ENCODE data around the gene NDUFA9. TPM values are rescaled to one million over a fixed set of nuclear protein-coding genes. Genes with fewer than 3 reads are reported as not detected.

NDUFA9 gene
- polyA plus RNA-seq (ENCODE audit: insufficient read depth in 1 of 5, insufficient read length in 5 of 5, low replicate concordance in 1 of 5), result 100 to 1,000 TPM in 2 of 5 donors, 10 to 100 TPM in 3; 80.4 to 106 (median 97.3) TPM
- long read RNA-seq, donor 1, full-length matches to known transcripts, result 39 of 59 reads
- long read RNA-seq, donor 1, partial matches to known transcripts, result 20 of 59 reads
- long read RNA-seq, donor 1, other reads (novel, unspliced or antisense), result 0 of 59 reads
- long read RNA-seq, donor 2, full-length matches to known transcripts, result 33 of 40 reads
- long read RNA-seq, donor 2, partial matches to known transcripts, result 7 of 40 reads
- long read RNA-seq, donor 2, other reads (novel, unspliced or antisense), result 0 of 40 reads
- long read RNA-seq, donor 3, full-length matches to known transcripts, result 27 of 27 reads
- long read RNA-seq, donor 3, partial matches to known transcripts, result 0 of 27 reads
- long read RNA-seq, donor 3, other reads (novel, unspliced or antisense), result 0 of 27 reads
- long read RNA-seq, donor 4, full-length matches to known transcripts, result 14 of 14 reads
- long read RNA-seq, donor 4, partial matches to known transcripts, result 0 of 14 reads
- long read RNA-seq, donor 4, other reads (novel, unspliced or antisense), result 0 of 14 reads
- long read RNA-seq, donor 5, full-length matches to known transcripts, result 41 of 50 reads
- long read RNA-seq, donor 5, partial matches to known transcripts, result 9 of 50 reads
- long read RNA-seq, donor 5, other reads (novel, unspliced or antisense), result 0 of 50 reads
- long read RNA-seq, donor 6, full-length matches to known transcripts, result 28 of 33 reads
- long read RNA-seq, donor 6, partial matches to known transcripts, result 5 of 33 reads
- long read RNA-seq, donor 6, other reads (novel, unspliced or antisense), result 0 of 33 reads
- long read RNA-seq, donor 7, full-length matches to known transcripts, result 33 of 33 reads
- long read RNA-seq, donor 7, partial matches to known transcripts, result 0 of 33 reads
- long read RNA-seq, donor 7, other reads (novel, unspliced or antisense), result 0 of 33 reads
- long read RNA-seq, donor 8, full-length matches to known transcripts, result 12 of 12 reads
- long read RNA-seq, donor 8, partial matches to known transcripts, result 0 of 12 reads
- long read RNA-seq, donor 8, other reads (novel, unspliced or antisense), result 0 of 12 reads

DNA sequence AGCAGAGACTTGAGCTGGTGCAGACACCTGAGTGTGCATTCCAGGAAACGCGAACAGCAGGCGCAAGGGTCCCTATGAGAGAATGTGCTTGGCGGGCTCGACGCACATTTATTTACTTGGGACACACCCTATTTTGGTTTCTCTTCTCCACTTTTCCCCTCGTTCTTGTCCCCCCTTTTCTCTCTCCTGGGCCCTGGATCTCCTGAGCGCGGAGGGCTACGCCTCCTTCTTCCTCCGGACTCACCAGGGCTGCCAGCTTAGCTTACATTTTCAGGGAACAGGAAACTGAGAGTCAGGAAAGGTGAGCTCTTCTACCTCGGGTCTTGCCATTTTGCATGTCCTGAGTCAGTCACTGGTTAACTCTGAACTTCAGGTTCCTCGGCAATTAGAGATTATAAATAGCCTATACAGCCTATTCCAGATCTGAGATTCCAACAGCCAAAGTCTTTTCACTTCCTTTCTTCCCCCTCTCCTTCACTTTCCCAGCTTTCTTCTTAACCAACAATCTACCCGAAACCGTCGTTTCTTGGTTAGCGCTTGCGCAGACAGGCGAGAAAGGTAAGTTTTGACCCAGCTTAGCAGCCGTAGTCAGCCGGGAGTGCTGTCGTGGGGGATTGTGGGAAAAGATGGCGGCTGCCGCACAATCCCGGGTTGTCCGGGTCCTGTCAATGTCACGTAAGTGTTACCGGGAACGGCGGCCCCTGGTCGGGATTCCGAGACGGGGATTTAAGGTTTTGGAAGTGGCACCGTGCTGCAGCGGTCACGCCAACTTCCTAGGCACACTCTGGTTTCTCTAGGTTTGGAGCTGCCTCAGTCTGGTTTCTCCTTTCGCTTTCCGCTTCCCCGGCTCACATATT is at the start of gene NDUFA9, which contains the start of gene AKAP3:
Gene NDUFA9 (plus strand): TSS at position 614 of the 857 bp plus-strand sequence. CDS start 13 bp downstream, at position 627.
Gene AKAP3 (minus strand): TSS at position 551 of the 857 bp plus-strand sequence. CDS start 10,855 bp downstream, outside the sequence.
- DNase-seq, result peak; percentile 80 to 84

DNA sequence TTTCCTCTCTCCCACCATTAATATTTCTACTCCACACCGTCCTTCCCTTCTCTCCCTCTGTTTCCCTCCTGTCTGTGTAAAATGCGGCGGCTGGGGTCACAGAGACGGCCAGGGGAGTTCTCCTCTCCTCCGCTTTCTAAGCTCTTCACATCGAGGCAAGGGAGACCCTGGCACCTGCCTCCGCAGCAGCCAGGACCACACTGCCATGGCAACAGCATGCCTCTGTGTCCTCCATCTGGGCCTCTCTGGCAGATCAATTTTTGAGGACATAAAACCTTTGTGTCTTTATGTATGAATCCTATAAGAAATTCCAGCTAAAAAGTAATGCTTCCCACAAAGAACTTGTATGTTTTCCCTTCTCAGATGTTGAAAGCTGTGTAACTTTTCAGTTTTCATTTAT is 45.5 kb upstream of the NDUFA9 start:
- no peak for DNase-seq

DNA sequence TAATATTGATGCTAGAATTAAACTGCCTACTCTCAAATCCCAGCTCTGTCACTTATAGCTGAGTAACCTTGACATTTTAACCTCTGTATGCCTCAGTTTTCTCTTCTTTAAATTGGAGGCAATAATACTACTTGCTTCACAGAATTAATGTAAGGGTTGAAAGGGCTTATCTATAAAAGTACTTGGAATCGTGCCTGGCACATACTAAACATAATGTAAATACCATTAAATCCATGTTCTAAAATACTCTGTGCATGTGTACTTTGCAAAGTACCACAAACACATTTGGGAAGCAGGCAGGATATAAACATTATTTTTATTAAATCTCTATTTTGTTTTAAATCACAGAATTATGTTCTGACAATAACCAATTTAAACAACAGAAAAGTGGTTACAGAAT is 45.0 kb upstream of the NDUFA9 start:
- no peak for DNase-seq

DNA sequence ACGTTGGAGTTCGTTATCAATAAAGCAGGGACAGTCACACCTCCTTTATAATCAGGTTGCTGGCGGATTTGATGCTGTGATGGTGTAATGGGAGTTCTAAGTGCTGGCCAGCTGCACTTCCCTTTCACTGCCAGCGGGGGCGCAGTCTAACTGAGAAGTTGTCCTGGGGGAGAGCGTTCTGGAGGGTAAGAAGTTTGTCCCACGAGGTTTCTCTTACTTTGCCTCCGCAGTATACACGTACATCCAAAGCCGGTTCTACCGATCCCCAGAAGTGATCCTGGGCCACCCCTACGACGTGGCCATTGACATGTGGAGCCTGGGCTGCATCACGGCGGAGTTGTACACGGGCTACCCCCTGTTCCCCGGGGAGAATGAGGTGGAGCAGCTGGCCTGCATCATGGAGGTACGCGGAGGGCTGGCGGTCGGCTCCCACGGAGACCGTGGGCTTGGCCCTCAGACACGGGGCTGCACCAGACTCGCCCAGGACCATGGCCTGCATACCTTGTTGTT is 44.2 kb upstream of the NDUFA9 start:
- DNase-seq, result peak; percentile 79

DNA sequence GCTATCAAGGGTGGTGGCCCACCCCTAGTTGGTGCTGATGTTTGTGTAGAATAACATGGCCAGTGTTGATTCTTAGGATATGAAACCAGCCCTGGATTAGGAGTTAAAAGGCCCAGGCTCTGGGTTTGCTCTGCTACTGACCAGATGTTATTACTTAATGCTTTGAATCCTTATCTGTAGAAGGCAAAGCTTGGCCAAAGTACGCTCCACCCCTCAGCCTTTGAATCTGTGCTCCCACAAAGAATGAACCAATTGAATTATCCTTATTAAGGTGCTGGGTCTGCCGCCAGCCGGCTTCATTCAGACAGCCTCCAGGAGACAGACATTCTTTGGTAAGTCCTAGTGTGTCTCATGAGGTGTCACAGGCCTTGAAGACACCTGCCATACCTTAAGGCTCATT is 41.9 kb upstream of the NDUFA9 start:
- no peak for DNase-seq

DNA sequence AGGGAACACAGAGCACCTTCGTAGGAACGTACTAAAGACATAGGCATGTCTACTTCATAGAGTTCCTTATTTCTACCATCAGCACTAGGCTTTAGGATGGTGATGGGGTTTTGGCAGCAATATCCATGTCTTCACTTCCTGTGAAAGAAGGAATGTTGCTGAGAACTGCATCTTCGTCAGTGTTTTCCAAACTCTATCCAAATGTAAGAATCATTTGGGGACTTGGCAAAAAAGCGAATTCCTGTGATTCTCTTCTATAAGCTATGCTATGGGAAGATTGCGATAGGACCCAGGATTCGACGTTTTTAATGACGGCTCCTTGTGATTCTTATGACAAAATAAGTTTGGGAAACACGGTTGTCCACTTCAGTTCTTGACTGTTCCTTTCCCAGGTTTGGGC is 39.8 kb upstream of the NDUFA9 start:
- peak; percentile 4 to 6 for DNase-seq

DNA sequence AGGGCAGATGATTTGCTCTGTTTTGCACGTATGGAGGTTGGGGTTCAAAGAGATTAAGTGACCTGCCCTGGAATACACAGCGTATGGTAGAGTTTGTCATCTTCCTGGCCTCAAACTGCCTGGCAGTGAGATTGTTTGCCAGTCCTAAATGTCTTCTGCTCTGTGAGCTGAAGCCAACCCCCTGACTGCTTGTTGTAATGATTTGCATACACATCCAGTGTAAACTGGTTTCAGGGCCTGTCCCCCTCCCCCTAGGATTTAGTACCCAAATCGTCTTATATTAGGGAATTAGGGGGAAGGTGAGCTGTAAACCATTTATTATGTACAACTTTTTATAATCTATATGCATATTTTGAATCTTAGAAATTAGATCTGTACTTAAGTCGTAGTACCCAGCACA is 38.4 kb upstream of the NDUFA9 start:
- no peak for DNase-seq

DNA sequence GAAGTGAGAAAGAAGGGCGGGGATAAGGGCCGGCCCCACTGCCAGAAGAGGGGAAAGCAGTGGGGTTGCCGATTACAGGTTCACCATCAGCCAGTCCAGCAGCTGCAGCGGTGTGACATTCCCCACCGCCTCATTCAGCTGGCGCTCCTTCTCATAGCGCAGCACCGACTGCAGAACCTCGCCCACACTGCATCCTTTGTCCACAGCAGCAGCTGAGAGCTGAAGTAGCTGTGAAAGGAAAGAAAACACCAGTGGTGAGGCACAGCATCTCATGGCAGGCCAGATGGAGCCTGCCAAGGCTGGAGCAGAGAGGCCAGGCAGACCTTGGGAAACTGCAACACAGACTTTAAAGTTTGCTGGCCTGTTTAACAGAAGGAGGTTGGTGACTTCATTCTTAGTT is 33.2 kb upstream of the NDUFA9 start:
- peak in 1 of 2 donors; percentile 11 for DNase-seq

DNA sequence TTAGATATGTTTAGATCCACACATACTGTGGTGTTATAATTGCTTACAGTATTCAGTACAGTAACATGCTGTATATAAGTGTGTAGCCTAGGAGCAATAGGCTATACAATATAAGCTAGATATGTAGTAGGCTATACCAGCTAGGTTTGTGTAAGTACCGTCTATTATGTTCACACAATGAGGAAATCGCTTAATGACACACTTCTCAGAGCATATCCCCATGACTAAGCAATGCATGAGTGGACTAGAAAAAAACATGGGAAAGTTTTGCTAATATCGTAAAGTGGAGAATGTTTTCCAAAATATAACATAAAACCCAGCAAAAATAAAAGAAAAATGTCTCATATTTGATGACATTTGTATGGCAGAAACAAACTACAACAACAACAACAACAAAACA is 27.4 kb upstream of the NDUFA9 start:
- no peak for DNase-seq

DNA sequence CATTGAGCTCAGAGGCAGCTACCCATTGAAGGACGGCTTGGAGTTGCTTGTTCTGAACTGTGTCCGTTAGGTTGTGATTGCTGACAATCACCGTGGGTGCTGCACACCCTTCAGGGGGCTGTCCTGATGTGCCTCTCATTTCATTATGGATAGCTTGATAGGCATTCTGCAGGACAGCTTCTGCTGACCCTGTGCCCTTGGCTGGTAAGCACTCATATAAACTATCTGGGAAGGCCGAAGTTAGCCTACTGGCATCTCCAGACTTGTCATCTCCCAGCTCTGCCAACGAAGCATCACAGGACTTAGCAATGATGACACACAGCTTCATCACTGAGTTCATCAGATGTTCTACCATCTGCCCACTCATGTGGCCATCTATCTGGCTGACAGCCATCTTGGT is 22.4 kb upstream of the NDUFA9 start:
- no peak for DNase-seq

DNA sequence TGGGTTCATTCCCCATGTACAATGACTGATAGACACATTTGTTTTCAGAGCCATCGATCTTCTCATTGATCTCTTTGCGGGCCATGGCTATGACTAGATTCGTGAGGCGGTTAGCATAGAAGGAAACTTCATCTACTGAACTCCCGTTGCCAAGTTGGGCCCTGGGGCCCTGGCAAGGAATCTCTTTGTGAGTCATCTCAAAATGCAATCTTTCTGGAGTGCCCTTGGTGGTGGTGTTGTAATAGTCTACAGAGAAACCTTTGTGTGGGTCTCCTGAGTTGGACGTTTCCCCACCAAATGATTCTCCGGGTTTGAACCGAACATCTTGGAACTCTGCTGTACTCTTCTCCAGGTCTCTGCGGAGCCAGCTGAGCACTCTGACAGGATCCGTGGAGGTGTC is 20.5 kb upstream of the NDUFA9 start:
- no peak for DNase-seq

DNA sequence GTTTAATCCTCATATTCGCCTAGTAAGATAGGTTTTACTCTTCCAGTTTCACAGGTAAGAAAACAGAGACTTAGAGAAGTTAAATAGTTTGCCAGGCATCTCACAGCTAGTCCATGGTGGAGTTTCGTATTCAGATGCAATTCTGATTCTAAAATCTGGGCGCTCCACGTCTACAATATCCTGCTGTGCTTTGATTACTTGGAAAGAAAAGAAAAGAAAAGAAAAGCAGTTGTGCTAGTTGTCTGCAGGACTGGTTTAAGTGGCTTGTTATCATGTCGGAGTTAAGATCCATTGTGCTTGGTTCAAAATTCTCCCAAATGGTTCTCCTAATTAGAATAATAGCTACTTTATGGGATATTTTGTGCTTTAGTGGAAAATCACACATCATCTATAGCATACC is 18.7 kb upstream of the NDUFA9 start:
- no peak for DNase-seq

DNA sequence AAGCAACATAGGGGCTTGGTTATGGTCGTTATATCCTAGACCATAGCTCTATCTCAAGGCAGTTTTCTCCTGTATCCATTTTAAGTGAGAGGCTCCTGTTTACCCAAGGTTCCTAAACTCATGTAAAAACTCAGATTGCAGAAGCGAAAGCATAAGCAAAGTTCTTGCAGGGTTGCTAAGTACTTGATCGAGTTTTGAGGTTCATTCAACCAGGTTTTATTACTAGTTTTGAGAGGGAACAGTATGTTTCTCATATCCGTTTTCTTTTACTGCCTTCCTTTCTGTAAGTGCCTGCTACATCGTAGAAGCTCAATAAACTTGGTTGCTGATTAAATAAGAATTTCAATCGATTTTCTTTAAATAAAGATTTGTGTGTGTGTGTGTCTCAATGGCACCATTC is 5.2 kb upstream of the NDUFA9 start:
- no peak for DNase-seq

DNA sequence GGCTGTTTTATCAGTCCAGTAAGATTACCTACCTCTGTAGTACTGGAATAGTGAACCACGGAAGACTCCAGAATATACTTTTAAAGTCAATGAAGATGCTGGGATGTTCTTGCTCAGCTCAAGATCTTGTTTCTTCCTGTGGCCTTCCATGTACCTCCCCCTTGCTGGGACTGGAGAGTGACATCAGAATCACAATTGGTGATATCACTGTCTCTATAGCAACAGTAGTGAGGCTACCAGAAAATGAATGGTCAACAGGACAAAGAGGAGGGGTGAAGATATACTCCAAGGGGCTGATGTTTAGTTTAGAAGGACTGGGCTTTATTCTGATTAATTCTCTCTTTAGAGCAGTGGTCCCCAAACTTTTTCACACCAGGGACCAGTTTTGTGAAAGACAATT is 3.9 kb upstream of the NDUFA9 start:
- DNase-seq, result no peak

DNA sequence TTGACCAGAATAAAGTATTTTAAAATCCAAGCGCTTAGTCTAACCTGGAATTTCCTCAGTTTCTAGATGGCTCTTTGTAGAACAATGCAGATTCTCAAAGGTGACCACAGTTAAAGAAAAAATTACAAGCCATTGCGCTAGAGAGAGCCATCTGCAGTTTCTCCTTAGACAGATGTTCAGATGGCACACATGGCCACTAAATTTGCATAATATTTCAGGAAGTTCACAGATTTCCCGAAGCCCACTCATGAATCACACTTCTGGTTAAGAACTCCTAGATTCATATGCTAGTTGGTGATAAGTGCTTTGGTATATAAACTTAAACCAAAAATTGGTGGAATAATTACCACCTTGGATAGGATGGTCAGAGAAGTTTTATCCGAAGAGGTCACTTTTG is 812 bp upstream of the NDUFA9 start:
- no peak for DNase-seq

DNA sequence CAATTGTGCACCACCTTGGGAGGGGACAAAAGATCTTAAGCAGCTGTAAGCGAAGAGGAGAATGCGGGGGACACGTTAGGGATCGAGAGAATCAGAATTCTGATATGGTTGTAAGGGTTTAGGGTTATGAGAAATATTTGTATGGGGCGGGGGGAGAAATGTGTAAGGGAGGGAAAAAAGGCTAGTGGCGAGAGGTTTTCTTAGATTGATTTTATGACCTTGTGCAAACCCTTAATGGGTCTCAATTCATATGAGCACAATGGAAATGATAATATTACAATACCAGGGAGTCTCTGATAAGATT is 396 bp downstream of the NDUFA9 start:
- no peak for DNase-seq

DNA sequence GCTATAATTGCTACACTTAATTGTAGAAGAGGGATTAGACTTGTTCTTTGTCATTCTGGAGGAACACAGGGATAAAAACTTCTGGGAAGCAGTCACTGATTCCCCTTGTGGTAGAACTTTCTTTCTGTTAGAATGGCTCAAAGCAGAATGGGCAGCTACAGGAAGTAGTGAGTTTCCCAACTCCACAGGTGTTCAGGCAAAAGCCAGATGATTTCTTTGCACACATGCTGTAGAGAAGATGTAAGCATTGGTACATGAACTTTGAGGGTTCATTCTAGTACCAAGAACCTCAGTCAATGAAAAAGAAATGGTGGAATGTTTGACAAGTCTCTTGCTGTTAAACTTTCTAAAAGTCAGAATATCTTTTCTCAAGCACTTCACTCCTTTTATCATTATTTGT is 4.3 kb downstream of the NDUFA9 start:
- no peak for DNase-seq

DNA sequence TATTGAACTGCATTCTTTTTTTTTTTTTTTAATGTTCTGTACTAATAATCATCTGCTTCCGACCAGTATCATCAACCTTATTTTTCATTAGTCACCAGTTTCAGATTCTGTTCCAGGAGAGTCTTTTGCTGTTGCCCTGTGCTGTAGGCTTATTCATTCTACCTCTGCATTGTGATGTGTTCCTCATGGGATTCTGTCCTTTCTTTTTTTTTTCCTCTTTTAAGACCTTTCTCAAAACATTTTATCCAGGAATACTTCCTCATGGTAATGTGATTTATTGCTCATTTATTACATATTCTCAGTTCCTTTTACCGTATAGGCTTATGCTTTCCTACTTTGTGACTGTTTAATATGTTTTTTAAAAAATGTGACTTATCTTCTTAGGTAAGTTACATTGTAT is 4.8 kb downstream of the NDUFA9 start:
- DNase-seq, result no peak

DNA sequence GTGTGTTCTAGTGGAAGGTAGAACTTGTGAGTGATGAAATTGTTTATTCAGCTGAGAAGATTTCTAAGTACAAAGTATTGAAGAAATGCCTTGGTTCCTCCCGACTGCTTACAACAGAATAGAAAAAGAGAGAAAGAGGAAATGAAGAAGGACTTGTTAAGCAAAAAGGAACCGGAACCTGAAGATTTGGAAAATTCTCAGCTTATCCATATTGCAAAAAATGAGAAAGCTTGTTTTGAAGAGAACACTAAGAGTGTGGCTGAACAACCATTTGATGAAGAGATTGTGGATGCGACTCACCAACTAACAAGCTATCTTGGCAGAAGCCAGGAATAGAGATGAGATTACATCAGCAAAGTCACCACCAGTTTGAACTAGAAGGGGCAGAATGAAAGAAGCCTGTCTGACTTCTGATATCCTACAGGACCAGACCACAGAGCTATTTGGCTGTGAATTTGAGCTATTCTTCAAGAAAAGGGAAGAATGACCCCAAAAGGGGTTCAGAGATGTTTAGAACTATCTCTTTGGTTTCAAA is 15.1 kb downstream of the NDUFA9 start:
- no peak for DNase-seq

DNA sequence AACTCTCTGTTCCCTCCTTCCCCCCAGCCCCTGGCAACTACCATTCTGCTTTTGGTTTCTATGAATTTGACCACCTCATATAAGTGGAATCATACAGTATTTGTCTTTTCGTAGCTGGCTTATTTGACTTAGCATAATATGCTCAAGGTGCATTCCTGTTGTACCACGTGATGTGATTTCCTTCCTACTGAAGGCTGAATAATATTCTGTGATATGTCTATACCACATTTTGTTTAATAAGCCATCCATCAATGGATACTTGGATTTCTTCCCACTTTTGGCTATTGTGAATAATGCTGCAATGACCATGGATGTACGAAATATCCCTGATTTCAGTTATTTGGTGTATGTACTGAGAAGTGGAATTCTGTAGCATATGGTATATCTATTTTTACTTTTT is 16.3 kb downstream of the NDUFA9 start:
- DNase-seq, result no peak

DNA sequence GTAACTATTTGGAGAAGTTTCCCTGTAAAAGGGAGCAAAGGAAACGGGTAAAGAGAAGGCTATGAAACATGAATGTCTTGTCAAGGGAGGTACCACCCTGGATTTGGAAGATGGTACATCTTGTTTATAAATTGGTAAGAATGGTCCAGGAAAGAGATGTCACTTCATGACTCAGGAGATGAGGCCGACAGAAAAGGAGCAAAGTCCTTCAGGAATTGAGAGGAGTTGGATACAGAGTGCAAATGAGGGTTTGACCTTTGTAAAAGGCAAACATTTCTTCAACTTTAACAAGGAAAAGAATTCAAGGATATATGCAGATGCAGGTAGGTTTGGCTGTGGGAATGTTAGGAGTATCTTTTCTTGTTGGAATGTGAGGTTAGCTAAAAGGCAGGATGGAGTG is 30.8 kb downstream of the NDUFA9 start:
- no peak for DNase-seq

Measured in right lung (tissue), 10 donors.